AG04450 (cell line): ENCODE data around the gene MAP3K10. TPM values are rescaled to one million over a fixed set of nuclear protein-coding genes. Genes with fewer than 3 reads are reported as not detected.
A peak's percentile ranks its signal among the peaks of the same experiment; 100 is the strongest.

Experiments
- CTCF ChIA-PET: fragments of 300-600, 350-600 bp; formaldehyde crosslinking; extraction: SDS; loops from one replicate; lab custom pipeline; 2022; ENCODE audit warnings: antibody characterized with exemption, inconsistent platforms; lab: Charles Lee
- POLR2A ChIA-PET: fragments of 350-600 bp; formaldehyde crosslinking; extraction: SDS; loops from one replicate; lab custom pipeline; 2021; ENCODE audit warnings: antibody characterized with exemption, inconsistent platforms; lab: Yijun Ruan, JAX
- DNase-seq: peaks from one replicate; pipeline ENCODE4 v3.0.0-alpha.2; 2011; ENCODE audit warnings: low read depth, low spot score
- H3K27ac ChIP-seq: one replicate; pipeline ENCODE4 v1.5.1; 2012; ENCODE audit warnings: low read depth, low read length, control low read depth
- H3K27me3 ChIP-seq: one replicate; pipeline ENCODE4 v1.6.0; 2012; ENCODE audit warnings: low read length; ENCODE audit not compliant: control insufficient read depth, insufficient read depth
- H3K4me3 ChIP-seq: 2 replicates; pipeline ENCODE4 v1.5.1; 2011; ENCODE audit warnings: mild to moderate bottlenecking, low read depth, low read length, control low read depth
- H3K9me3 ChIP-seq: 2 replicates; pipeline ENCODE4 v1.5.1; 2012; ENCODE audit warnings: low read length; ENCODE audit not compliant: control insufficient read depth, insufficient read depth
- CTCF ChIP-seq: IDR thresholded peaks from 2 replicates; pipeline ENCODE4 v1.5.1; 2011; ENCODE audit warnings: low read depth, low read length, control low read depth, inconsistent platforms
- polyA plus RNA-seq: library from polyadenylated mRNA; depleted of rRNA; stranded (reverse); fragments of >200 nt; gene quantifications from 2 replicates; pipeline ENCODE4 v1.2.3, GENCODE V29; 2011

MAP3K10 gene
- polyA plus RNA-seq, 1 experiment: 2.0 TPM

- H3K4me3 ChIP-seq: no peak overlapping the region
- peaks cover 15% of the 10 kb centered on the region for H3K9me3 ChIP-seq
- H3K27me3 ChIP-seq: peaks cover 13% of the 10 kb centered on the region
- no peak overlapping the region for H3K27ac ChIP-seq
- ChIA-PET CTCF (interaction anchor here (1.0 to 2.4 kb wide), 2 partner anchors 82 kb away, joined by 3 to 20 read pairs; no protein-coding TSS in a partner anchor), POLR2A (no interaction called here)
- DNase-seq: peak; percentile 73
- peak; percentile 91 for TF ChIP-seq CTCF
Observed at GRCh38 chr19:40221858-40222619, 30.8 kb downstream of the MAP3K10 start.

- CTCF ChIA-PET: interaction anchor here (0.5 to 1.7 kb wide), 3 partner anchors 79 to 83 kb away, joined by 3 to 8 read pairs (median 5); no protein-coding TSS in a partner anchor
- Histone ChIP-seq H3K27me3 (peaks cover 7% of the 10 kb centered on the region), H3K9me3 (peaks cover 15% of the 10 kb centered on the region), H3K4me3 (no peak overlapping the region), H3K27ac (no peak overlapping the region)
- DNase-seq: no peak
- POLR2A ChIA-PET: no interaction called here
- no peak for TF ChIP-seq CTCF
Observed at GRCh38 chr19:40223135-40223822, 32.1 kb downstream of the MAP3K10 start.

- CTCF ChIA-PET: interaction anchor here (0.5 to 1.7 kb wide), 3 partner anchors 84 to 301 kb away, joined by 3 to 8 read pairs (median 3); partner anchors contain the start of gene SERTAD1
- no peak overlapping the region for H3K27ac ChIP-seq
- H3K27me3 ChIP-seq: peaks cover 7% of the 10 kb centered on the region
- H3K9me3 ChIP-seq: peaks cover 15% of the 10 kb centered on the region
- TF ChIP-seq CTCF: no peak
- no peak overlapping the region for H3K4me3 ChIP-seq
- POLR2A ChIA-PET: interaction anchor here (0.7 kb wide), 1 partner anchor 84 kb away, joined by 3 read pairs; no protein-coding TSS in a partner anchor
- no peak for DNase-seq
Observed at GRCh38 chr19:40224342-40225150, 33.3 kb downstream of the MAP3K10 start.

GRCh38 chr19:40225440-40226305, 34.4 kb downstream of the MAP3K10 start:
- no peak for DNase-seq
- POLR2A ChIA-PET: interaction anchor here (0.7 kb wide), 1 partner anchor 85 kb away, joined by 3 read pairs; no protein-coding TSS in a partner anchor
- H3K27ac ChIP-seq: peak overlapping the region; percentile 2
- peak overlapping the region; percentile 45 for H3K4me3 ChIP-seq
- H3K9me3 ChIP-seq: peaks cover 15% of the 10 kb centered on the region
- CTCF ChIA-PET: no interaction called here
- peaks cover 7% of the 10 kb centered on the region for H3K27me3 ChIP-seq
- TF ChIP-seq CTCF: 0 out of 2 replicates have a peak, but pooled peaks have one; percentile 8
